Cardiac fibroblast (primary cell): ENCODE measurements around the gene KLHL8.

Experiments used
- DNase-seq, 2 donors: peaks; one replicate each; pipeline versions ENCODE4 v3.0.0 to v3.0.0-alpha.2; 2010; ENCODE audit warnings: low read depth in 2 of 2
- H3K4me3 ChIP-seq, 2 donors: replicated peaks in 1 of 2; 1 replicate in 1 of 2; 2 replicates in 1 of 2; pipeline ENCODE4 v1.5.1; 2011; ENCODE audit warnings: low read depth in 2 of 2, low read length in 2 of 2, mild to moderate bottlenecking in 2 of 2, moderate library complexity in 1 of 2
- CTCF ChIP-seq: IDR thresholded peaks from one replicate; pipeline ENCODE4 v1.5.1; 2011; ENCODE audit warnings: low read depth, mild to moderate bottlenecking, low read length, inconsistent platforms

The KLHL8 gene

GRCh38 chr4:87118826-87119225, 101.6 kb downstream of the KLHL8 start:
- TF ChIP-seq CTCF = no peak
- peak; percentile 42 to 66 for DNase-seq
- no peak overlapping the region for H3K4me3 ChIP-seq

- TF ChIP-seq CTCF = no peak
- no peak for DNase-seq
- no peak overlapping the region for H3K4me3 ChIP-seq
These were observed 102.0 kb downstream of the KLHL8 start for GRCh38 chr4:87118421-87118820.

GRCh38 chr4:87117732-87118075, 102.7 kb downstream of the KLHL8 start:
- no peak for TF ChIP-seq CTCF
- DNase-seq = no peak
- H3K4me3 ChIP-seq = no peak overlapping the region

GRCh38 chr4:87117051-87117731, 103.2 kb downstream of the KLHL8 start:
- no peak for DNase-seq
- H3K4me3 ChIP-seq = no peak overlapping the region
- no peak for TF ChIP-seq CTCF

- H3K4me3 ChIP-seq = no peak overlapping the region
- peak in 1 of 2 donors; percentile 30 for DNase-seq
- no peak for TF ChIP-seq CTCF
These were observed 104.2 kb downstream of the KLHL8 start for GRCh38 chr4:87116231-87116630.

- DNase-seq = no peak
- peak; percentile 5 for TF ChIP-seq CTCF
- no peak overlapping the region for H3K4me3 ChIP-seq
These were observed 106.0 kb downstream of the KLHL8 start for GRCh38 chr4:87114245-87115062.

GRCh38 chr4:87112063-87112462, 108.4 kb downstream of the KLHL8 start:
- DNase-seq = no peak
- no peak overlapping the region for H3K4me3 ChIP-seq
- no peak for TF ChIP-seq CTCF
